Right lobe of liver (tissue), 4 donors: ENCODE measurements around the gene AMIGO1.

Source experiments
- CTCF ChIP-seq, 4 donors: fragments of 200-600 bp in 3 of 4; fragments of 450-650 bp in 1 of 4; IDR thresholded peaks; one replicate each; pipeline versions ENCODE4 v1.5.1 to v1.8.0; 2016 to 2022; ENCODE audit warnings: antibody characterized with exemption in 4 of 4, mild to moderate bottlenecking in 2 of 4
- POLR2A ChIP-seq: fragments of 450-650 bp; IDR thresholded peaks from one replicate; pipeline ENCODE4 v1.6.1; 2017; ENCODE audit warnings: antibody characterized with exemption, mild to moderate bottlenecking
- donor health status: DM: no; HTN: no; CAD: no.
- donor health status: DM: no; HTN: no; CAD: no.
- donor health status: DM: no; HTN: yes; CAD: no.

- TF ChIP-seq CTCF (IDR thresholded peaks at IDR 0.05) (no peak), POLR2A (no peak)
Observed at GRCh38 chr1:109503935-109504334, 5.6 kb downstream of the AMIGO1 start.
